Fibroblast of villous mesenchyme (primary cell): Measurements from ENCODE around the gene TBX3. TPM values are rescaled to one million over a fixed set of nuclear protein-coding genes. Genes with fewer than 3 reads are reported as not detected.
A peak's percentile ranks its signal among the peaks of the same experiment; 100 is the strongest.

Experiments used
- DNase-seq: peaks from one replicate; pipeline ENCODE4 v3.0.0-alpha.2; 2010; ENCODE audit warnings: low read depth
- H3K4me3 ChIP-seq: 2 replicates; pipeline ENCODE4 v1.5.1; 2011; ENCODE audit warnings: low read depth, mild to moderate bottlenecking, low read length
- CTCF ChIP-seq: IDR thresholded peaks from 2 replicates; pipeline ENCODE4 v1.5.1; 2012; ENCODE audit warnings: low read depth, mild to moderate bottlenecking, low read length; ENCODE audit not compliant: insufficient read depth
- total RNA-seq: library from RNA; depleted of rRNA; stranded (reverse); fragments of >200 nt; gene quantifications from 2 replicates; pipeline ENCODE4 v1.2.3, GENCODE V29; 2012

Gene TBX3
- total RNA-seq, 1 donor: 114 TPM

DNA sequence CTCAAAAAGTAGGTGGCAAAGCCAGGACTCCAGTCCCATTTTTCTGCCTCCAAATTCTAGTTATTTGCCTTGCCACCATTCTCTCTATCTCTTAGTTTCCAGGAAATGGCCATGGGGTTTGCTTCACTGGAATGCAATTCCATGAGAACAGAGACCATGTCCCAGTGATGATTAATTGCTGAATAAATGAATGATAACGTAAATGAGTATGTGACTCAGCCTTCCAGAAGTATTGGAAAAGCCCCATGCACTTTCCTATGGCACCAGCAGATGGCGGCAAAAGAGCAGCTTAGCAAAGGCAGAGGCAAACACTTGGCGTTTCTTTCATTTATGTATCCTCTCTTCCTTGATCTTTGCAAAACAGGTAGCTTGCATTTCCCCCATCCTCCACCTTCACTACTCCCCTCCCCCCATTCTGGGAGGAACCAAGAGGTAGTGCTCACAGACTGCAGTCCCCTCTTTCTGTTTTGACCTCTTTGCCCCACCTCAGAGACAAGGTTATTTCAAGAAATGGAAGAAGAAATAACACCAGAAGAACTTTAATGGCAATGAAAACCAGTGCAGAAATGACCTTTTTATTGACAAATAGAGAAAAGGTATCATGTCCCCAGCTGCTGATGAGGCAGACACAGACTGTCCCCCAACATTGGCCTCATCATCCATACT lies 21.3 kb downstream of the TBX3 start:
- peak; percentile 85 for TF ChIP-seq CTCF
- DNase-seq: peak; percentile 91
- H3K4me3 ChIP-seq: no peak overlapping the region

GRCh38 chr12:114661245-114661644 lies 22.7 kb downstream of the TBX3 start:
- TF ChIP-seq CTCF: no peak
- no peak overlapping the region for H3K4me3 ChIP-seq
- DNase-seq: peak; percentile 25

GRCh38 chr12:114659084-114659483 lies 24.9 kb downstream of the TBX3 start:
- no peak for TF ChIP-seq CTCF
- DNase-seq: no peak
- no peak overlapping the region for H3K4me3 ChIP-seq

DNA sequence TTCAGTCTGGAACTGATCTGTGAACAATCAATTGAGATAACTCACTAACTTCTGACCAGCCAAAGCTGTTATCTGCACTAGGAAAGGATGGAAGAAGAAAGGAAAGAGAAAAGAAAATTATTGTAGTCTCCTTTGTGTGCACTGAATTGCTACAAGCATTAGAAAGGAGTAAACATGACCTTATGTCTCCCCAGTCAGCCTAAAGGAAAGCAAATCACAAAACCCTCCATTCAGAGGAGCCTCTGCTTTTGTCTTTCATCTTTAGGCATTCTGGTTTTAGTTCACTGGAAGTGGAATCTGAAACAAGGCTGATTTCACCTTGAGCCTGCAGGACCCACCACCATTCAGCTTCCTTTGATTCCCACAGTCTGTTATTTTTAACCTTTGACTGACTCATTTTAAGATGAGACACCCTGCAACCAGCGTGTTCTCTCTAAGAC lies 26.0 kb downstream of the TBX3 start:
- peak; percentile 27 for DNase-seq
- no peak overlapping the region for H3K4me3 ChIP-seq
- no peak for TF ChIP-seq CTCF

DNA sequence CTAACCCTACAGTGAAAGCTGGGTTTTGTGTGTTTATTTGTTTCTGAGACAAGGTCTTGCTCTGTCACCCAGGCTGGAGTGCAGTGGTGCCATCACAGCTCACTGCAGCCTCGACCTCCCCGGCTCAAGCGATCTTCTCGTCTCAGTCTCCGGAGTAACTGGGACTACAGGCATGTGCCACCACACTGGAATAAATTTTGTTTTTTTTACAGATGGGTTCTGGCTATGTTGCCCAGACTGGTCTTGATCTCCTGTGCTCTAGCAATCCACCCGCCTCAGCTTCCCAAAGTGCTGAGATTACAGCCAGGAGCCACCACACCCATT lies 26.4 kb downstream of the TBX3 start:
- no peak for TF ChIP-seq CTCF
- no peak for DNase-seq
- H3K4me3 ChIP-seq: no peak overlapping the region

- TF ChIP-seq CTCF: no peak
- peak; percentile 34 for DNase-seq
- no peak overlapping the region for H3K4me3 ChIP-seq
These were observed 26.9 kb downstream of the TBX3 start for GRCh38 chr12:114656906-114657596.
